Activated CD4-positive, alpha-beta T cell treated with anti-CD3 and anti-CD28 coated beads for 48 hours (primary cell): ENCODE results near the gene PRR20G.

Experiments used
- DNase-seq: peaks from one replicate; pipeline ENCODE4 v3.0.0-alpha.2; 2020

The PRR20G gene

GRCh38 chr3:127262533-127262932 is 25.3 kb downstream of the PRR20G start:
- DNase-seq: no peak

GRCh38 chr3:127261925-127262324 is 25.9 kb downstream of the PRR20G start:
- no peak for DNase-seq

- DNase-seq: no peak
Observed at GRCh38 chr3:127260826-127261555, 26.9 kb downstream of the PRR20G start.

GRCh38 chr3:127260416-127260815 is 27.4 kb downstream of the PRR20G start:
- no peak for DNase-seq

- no peak for DNase-seq
Observed at GRCh38 chr3:127259882-127260281, 28.0 kb downstream of the PRR20G start.

- DNase-seq: no peak
Observed at GRCh38 chr3:127258733-127259132, 29.1 kb downstream of the PRR20G start.

GRCh38 chr3:127257351-127257750 is 30.5 kb downstream of the PRR20G start:
- no peak for DNase-seq

- no peak for DNase-seq
Observed at GRCh38 chr3:127256733-127257271, 31.0 kb downstream of the PRR20G start.

- DNase-seq: no peak
Observed at GRCh38 chr3:127256138-127256537, 31.7 kb downstream of the PRR20G start.

GRCh38 chr3:127255516-127255915 is 32.3 kb downstream of the PRR20G start:
- no peak for DNase-seq

- no peak for DNase-seq
Observed at GRCh38 chr3:127254730-127255129, 33.1 kb downstream of the PRR20G start.

GRCh38 chr3:127254033-127254644 is 33.7 kb downstream of the PRR20G start:
- DNase-seq: no peak

GRCh38 chr3:127253491-127253890 is 34.4 kb downstream of the PRR20G start:
- DNase-seq: no peak

- no peak for DNase-seq
Observed at GRCh38 chr3:127252446-127252845, 35.4 kb downstream of the PRR20G start.

- no peak for DNase-seq
Observed at GRCh38 chr3:127250032-127250431, 37.8 kb downstream of the PRR20G start.

- DNase-seq: no peak
Observed at GRCh38 chr3:127247292-127247691, 40.6 kb downstream of the PRR20G start.

GRCh38 chr3:127238602-127239001 is 49.2 kb downstream of the PRR20G start:
- DNase-seq: no peak

GRCh38 chr3:127237835-127238234 is 50.0 kb downstream of the PRR20G start:
- no peak for DNase-seq

- DNase-seq: no peak
Observed at GRCh38 chr3:127235706-127236105, 52.1 kb downstream of the PRR20G start.

- DNase-seq: no peak
Observed at GRCh38 chr3:127234778-127235177, 53.1 kb downstream of the PRR20G start.
